Esophagus muscularis mucosa (tissue), 4 donors: ENCODE results near the gene LRRC8C. TPM values are rescaled to one million over a fixed set of nuclear protein-coding genes. Genes with fewer than 3 reads are reported as not detected.

Source experiments
- DNase-seq: peaks from one replicate; pipeline ENCODE4 v3.0.0-alpha.2; 2017; ENCODE audit errors: extremely low spot score
- H3K27ac ChIP-seq, 4 donors: fragments of 200-600 bp; sonication (generic); replicated peaks in 1 of 4; 1 replicate in 3 of 4; 2 replicates in 1 of 4; pipeline ENCODE4 v1.5.1; 2016 to 2019; ENCODE audit warnings: mild to moderate bottlenecking in 1 of 4
- H3K27me3 ChIP-seq, 4 donors: fragments of 200-600 bp; sonication (generic); one replicate each; pipeline versions ENCODE4 v1.5.1 to v1.6.0; 2016 to 2019
- H3K36me3 ChIP-seq, 4 donors: fragments of 200-600 bp; sonication (generic); one replicate each; pipeline ENCODE4 v1.5.1; 2016 to 2019
- H3K4me1 ChIP-seq, 4 donors: fragments of 200-600 bp; sonication (generic); one replicate each; pipeline ENCODE4 v1.5.1; 2016 to 2019
- H3K4me3 ChIP-seq, 4 donors: fragments of 200-600 bp; sonication (generic); 1 replicate in 2 of 4; 2 replicates in 2 of 4; pipeline ENCODE4 v1.5.1; 2016 to 2019; ENCODE audit warnings: mild to moderate bottlenecking in 4 of 4, moderate library complexity in 1 of 4
- H3K9me3 ChIP-seq, 4 donors: fragments of 200-600 bp; sonication (generic); 1 replicate in 3 of 4; 2 replicates in 1 of 4; pipeline ENCODE4 v1.5.1; 2016 to 2019
- CTCF ChIP-seq, 3 experiments: fragments of 200-600 bp in 2 of 3; fragments of 450-650 bp in 1 of 3; sonication (generic) in 2 of 3; IDR thresholded peaks; one replicate each; pipeline ENCODE4 v1.5.1; 2017 to 2019; ENCODE audit warnings: antibody characterized with exemption in 3 of 3, mild to moderate bottlenecking in 2 of 3, moderate library complexity in 1 of 3
- EP300 ChIP-seq: sonication (generic); formaldehyde crosslinking; IDR thresholded peaks from one replicate; pipeline ENCODE4 v1.6.1; 2017; ENCODE audit warnings: antibody characterized with exemption
- POLR2A ChIP-seq: fragments of 450-650 bp; IDR thresholded peaks from one replicate; pipeline ENCODE4 v1.6.1; 2017; ENCODE audit warnings: antibody characterized with exemption, moderate library complexity, mild to moderate bottlenecking, low read depth
- POLR2AphosphoS5 ChIP-seq, 2 donors: sonication (generic); formaldehyde crosslinking; IDR thresholded peaks; one replicate each; pipeline ENCODE4 v1.6.1; 2017; ENCODE audit warnings: antibody characterized with exemption in 2 of 2
- WGBS: methylation state at CpG from one replicate; pipeline ENCODE4 v1.1.5; 2018; 5-methylcytosine and 5-hydroxymethylcytosine counted together
- intact Hi-C: fragments of 100-400 bp; cut with DNase I; formaldehyde crosslinking; loops from one replicate; pipeline ENCODE4 v1.15.1; 2023
- small RNA-seq, 3 donors: library from RNA; depleted of rRNA; stranded (forward); fragments of <200 nt; gene quantifications; one replicate each; pipeline ENCODE3, GENCODE V24; 2016
- total RNA-seq, 4 donors: library from RNA; depleted of rRNA; stranded (reverse); fragments of >200 nt; gene quantifications; one replicate each; pipeline versions ENCODE4 v1.1.0 to v1.2.1, GENCODE V29; 2016

The LRRC8C gene
- total RNA-seq, 4 donors from 2014 or later, result 5.8 to 8.9 (median 7.4) TPM

- Histone ChIP-seq H3K4me3 (peak overlapping the region; percentile 50 to 65 (median 56)), H3K4me1 (peaks cover 23 to 45% (median 32%) of the 10 kb centered on the region in 4 donors), H3K36me3 (no peaks in the 10 kb centered on the region), H3K27me3 (no peaks in the 10 kb centered on the region), H3K27ac (peak overlapping the region; percentile 57 to 63 (median 60)), H3K9me3 (no peaks in the 10 kb centered on the region)
- DNase-seq, result peak; percentile 96
- intact Hi-C loops, result loop anchor here (2.0 to 5.0 kb wide), 2 partner anchors 130 to 281 kb away; partner anchors contain the start of gene LRRC8C
- WGBS, result 5% methylated on average over 30 of the region's 47 CpGs
- TF ChIP-seq POLR2A (no peak), CTCF (IDR thresholded peaks at IDR 0.05) (peak; percentile 93 to 100 (median 97)), EP300 (no peak), POLR2AphosphoS5 (IDR thresholded peaks at IDR 0.05) (peak; percentile 39 to 50)
Measured at GRCh38 chr1:89762779-89763648, 130.1 kb downstream of the LRRC8C start.

GRCh38 chr1:89763649-89763986 lies 130.7 kb downstream of the LRRC8C start:
- 59% methylated on average over 5 of the region's 5 CpGs for WGBS
- Histone ChIP-seq H3K27me3 (no peaks in the 10 kb centered on the region), H3K36me3 (no peaks in the 10 kb centered on the region), H3K4me3 (peak overlapping the region; percentile 50 to 65 (median 56)), H3K4me1 (peaks cover 17 to 39% (median 26%) of the 10 kb centered on the region in 4 donors), H3K9me3 (no peaks in the 10 kb centered on the region), H3K27ac (peak overlapping the region; percentile 57 to 63 (median 60))
- intact Hi-C loops, result loop anchor here (2.0 to 5.0 kb wide), 2 partner anchors 131 to 281 kb away; partner anchors contain the start of gene LRRC8C
- no peak for DNase-seq
- TF ChIP-seq CTCF (IDR thresholded peaks at IDR 0.05) (no peak), POLR2AphosphoS5 (IDR thresholded peaks at IDR 0.05) (no peak), EP300 (no peak), POLR2A (no peak)

GRCh38 chr1:89765774-89766173 lies 132.9 kb downstream of the LRRC8C start:
- intact Hi-C loops, result no loop called here
- Histone ChIP-seq H3K27me3 (no peaks in the 10 kb centered on the region), H3K4me3 (no peak overlapping the region), H3K27ac (no peak overlapping the region), H3K9me3 (no peaks in the 10 kb centered on the region), H3K4me1 (peaks cover 17 to 29% (median 19%) of the 10 kb centered on the region in 4 donors), H3K36me3 (no peaks in the 10 kb centered on the region)
- DNase-seq, result no peak
- 45% methylated on average over 1 of the region's 1 CpG for WGBS
- TF ChIP-seq POLR2AphosphoS5 (IDR thresholded peaks at IDR 0.05) (no peak), POLR2A (no peak), CTCF (IDR thresholded peaks at IDR 0.05) (no peak), EP300 (no peak)

GRCh38 chr1:89767618-89768017 lies 134.7 kb downstream of the LRRC8C start:
- intact Hi-C loops, result no loop called here
- 97% methylated on average over 1 of the region's 1 CpG for WGBS

More at GRCh38 chr1:89767618-89768017, 134.7 kb downstream of the LRRC8C start:
- Histone ChIP-seq H3K27me3 (no peaks in the 10 kb centered on the region), H3K9me3 (no peaks in the 10 kb centered on the region), H3K4me1 (peaks cover 5 to 12% (median 10%) of the 10 kb centered on the region in 4 donors), H3K4me3 (no peak overlapping the region), H3K36me3 (no peaks in the 10 kb centered on the region), H3K27ac (no peak overlapping the region)
- DNase-seq, result no peak
- TF ChIP-seq POLR2A (no peak), CTCF (IDR thresholded peaks at IDR 0.05) (no peak), POLR2AphosphoS5 (IDR thresholded peaks at IDR 0.05) (no peak), EP300 (no peak)

Small RNAs within 50 kb of the gene (small RNA-seq; reads per million reads assigned to genes)
- gene AC093423.1, result 0 reads per million in 3 donors

Other genes starting within 250 kb of the LRRC8C start
- 1 to 10 TPM; 3.3 to 9.2 (median 4.1) TPM for gene LRRC8B, start 108.3 kb upstream of the LRRC8C start, total RNA-seq
- gene LRRC8D, start 187.9 kb downstream of the LRRC8C start, total RNA-seq, result 10 to 100 TPM in 1 of 4 donors, 1 to 10 TPM in 3; 4.2 to 10.4 (median 6.6) TPM